H1 (cell line): ENCODE results near the gene CNGA1. TPM values are rescaled to one million over a fixed set of nuclear protein-coding genes. Genes with fewer than 3 reads are reported as not detected.

Experiments
- CHD2 ChIP-seq: IDR thresholded peaks from 2 replicates; pipeline ENCODE4 v1.6.1; 2012; ENCODE audit warnings: low read length, improper control_type of control experiment
- KDM4A ChIP-seq: IDR thresholded peaks from one replicate; pipeline ENCODE4 v1.7.1; 2012; ENCODE audit warnings: low read depth, mild to moderate bottlenecking, moderate library complexity, low read length, inconsistent platforms; ENCODE audit not compliant: severe bottlenecking
- SIN3A ChIP-seq, 2 experiments: IDR thresholded peaks in 1 of 2; conservative IDR thresholded peaks in 1 of 2; 2 replicates each; pipeline ENCODE4 v1.6.1; 2011 to 2012; ENCODE audit warnings: low read length in 2 of 2, improper control_type of control experiment in 1 of 2, low read depth in 1 of 2, mild to moderate bottlenecking in 1 of 2
- TBP ChIP-seq: IDR thresholded peaks from 2 replicates; pipeline ENCODE4 v1.6.1; 2011; ENCODE audit warnings: low read depth, low read length, improper control_type of control experiment
- YY1 ChIP-seq: IDR thresholded peaks from 2 replicates; pipeline ENCODE4 v1.6.1; 2011; ENCODE audit warnings: low read depth, mild to moderate bottlenecking, low read length
- polyA plus RNA-seq, 7 experiments: library from polyadenylated mRNA; depleted of rRNA in 3 of 7; stranded (reverse) in 5 of 7; unstranded in 2 of 7; fragments of >200 nt in 5 of 7; fragments of 200-250 nt in 2 of 7; gene quantifications; 1 replicate in 5 of 7; 2 replicates in 1 of 7; 4 replicates in 1 of 7; pipeline versions ENCODE4 v1.2.1 to v1.2.3, GENCODE V29; 2011 to 2013; ENCODE audit warnings: missing spikeins in 2 of 7, mixed read lengths in 2 of 7
- total RNA-seq: library from RNA; stranded (reverse); fragmentation: NEBNext Ultra II Directional; extraction: Animal tissue kit (Norgen Biotek cat#: 25700); gene quantifications from 2 replicates; pipeline ENCODE4 v1.2.1, GENCODE V29; 2021

The CNGA1 gene
- total and polyA plus RNA-seq, 2 of the 8 experiments (the other 6 are each of a cell fraction or from before 2014, with no cell fraction given): 0.17 to 0.54 TPM

- no peak for TF ChIP-seq TBP
- TF ChIP-seq CHD2: no peak
- no peak for TF ChIP-seq KDM4A
- TF ChIP-seq SIN3A (conservative IDR thresholded peaks at IDR 0.05 in 1 of 2, IDR thresholded peaks at IDR 0.05 in 1 of 2; ENCODE audit: low read depth in 1 of 2, low read length in 2 of 2): no peak
- TF ChIP-seq YY1: no peak
- TF ChIP-seq, all 59 proteins: peak for 0
Measured at GRCh38 chr4:48021100-48021499, 4.6 kb upstream of the CNGA1 start (continued).
